Tibial nerve (tissue), 4 donors: ENCODE measurements around the gene BBS10. TPM values are rescaled to one million over a fixed set of nuclear protein-coding genes. Genes with fewer than 3 reads are reported as not detected.
"Not testable (repeated sequence)": the region's sequence is repeated elsewhere in the genome, so short reads cannot be mapped to it uniquely, and the experiment has no call there.

Source experiments
- DNase-seq, 2 donors: peaks; one replicate each; pipeline ENCODE4 v3.0.0-alpha.2; 2019; ENCODE audit warnings: low spot score in 2 of 2
- H3K27ac ChIP-seq, 4 donors: fragments of 200-600 bp; sonication (generic) in 3 of 4; one replicate each; pipeline ENCODE4 v1.5.1; 2017 to 2019; ENCODE audit warnings: mild to moderate bottlenecking in 1 of 4
- H3K27me3 ChIP-seq, 2 donors: fragments of 200-600 bp; sonication (generic) in 1 of 2; one replicate each; pipeline versions ENCODE4 v1.5.1 to v1.6.0; 2017 to 2019
- H3K36me3 ChIP-seq, 3 donors: fragments of 200-600 bp; sonication (generic); one replicate each; pipeline ENCODE4 v1.5.1; 2018 to 2019
- H3K4me1 ChIP-seq, 4 donors: fragments of 200-600 bp; sonication (generic) in 3 of 4; one replicate each; pipeline ENCODE4 v1.5.1; 2017 to 2019
- H3K4me3 ChIP-seq, 4 donors: fragments of 200-600 bp; sonication (generic) in 3 of 4; one replicate each; pipeline ENCODE4 v1.5.1; 2017 to 2019; ENCODE audit warnings: mild to moderate bottlenecking in 1 of 4, moderate library complexity in 1 of 4
- H3K9me3 ChIP-seq, 4 donors: fragments of 200-600 bp; sonication (generic) in 3 of 4; one replicate each; pipeline ENCODE4 v1.5.1; 2017 to 2019
- CTCF ChIP-seq, 5 experiments: fragments of 200-600 bp in 3 of 5; fragments of 450-650 bp in 2 of 5; sonication (generic) in 3 of 5; IDR thresholded peaks; one replicate each; pipeline ENCODE4 v1.5.1; 2016 to 2019; ENCODE audit warnings: antibody characterized with exemption in 5 of 5, mild to moderate bottlenecking in 3 of 5, moderate library complexity in 2 of 5
- EP300 ChIP-seq, 2 donors: sonication (generic); formaldehyde crosslinking; IDR thresholded peaks; one replicate each; pipeline ENCODE4 v1.6.1; 2017; ENCODE audit warnings: antibody characterized with exemption in 2 of 2, mild to moderate bottlenecking in 1 of 2
- POLR2A ChIP-seq, 2 donors: fragments of 450-650 bp; IDR thresholded peaks; one replicate each; pipeline ENCODE4 v1.6.1; 2017; ENCODE audit warnings: antibody characterized with exemption in 2 of 2, mild to moderate bottlenecking in 2 of 2, moderate library complexity in 2 of 2
- WGBS, 2 donors: methylation state at CpG; one replicate each; pipeline ENCODE4 v1.1.5; 2018; 5-methylcytosine and 5-hydroxymethylcytosine counted together
- total RNA-seq, 4 donors: library from RNA; depleted of rRNA; stranded (reverse); fragments of >200 nt; gene quantifications; one replicate each; pipeline ENCODE4 v1.1.0, GENCODE V29; 2016

Gene BBS10
- total RNA-seq, 4 donors from 2014 or later = 10.8 to 22.0 (median 17.6) TPM

GRCh38 chr12:76329159-76329558, 19.1 kb downstream of the BBS10 start:
- 86 to 87% methylated on average over 2 of the region's 2 CpGs for WGBS, 2 donors
- Histone ChIP-seq H3K36me3 (no peaks in the 10 kb centered on the region), H3K9me3 (peaks cover 0 to 9% (median 0%) of the 10 kb centered on the region in 4 donors), H3K4me3 (no peak overlapping the region), H3K27ac (no peak overlapping the region), H3K27me3 (no peaks in the 10 kb centered on the region), H3K4me1 (no peaks in the 10 kb centered on the region)
- no peak for TF ChIP-seq EP300 (IDR thresholded peaks at IDR 0.05)
- no peak for TF ChIP-seq CTCF (IDR thresholded peaks at IDR 0.05)
- TF ChIP-seq POLR2A (IDR thresholded peaks at IDR 0.05) = no peak
- no peak for DNase-seq

GRCh38 chr12:76319595-76320319, 28.5 kb downstream of the BBS10 start:
- H3K27ac ChIP-seq, H3K9me3 ChIP-seq, DNase-seq, H3K27me3 ChIP-seq, H3K4me3 ChIP-seq, H3K36me3 ChIP-seq, H3K4me1 ChIP-seq: not testable (repeated sequence)
- 72 to 81% methylated on average over 28 to 31 of the region's 32 CpGs for WGBS, 2 donors

GRCh38 chr12:76318773-76319594, 29.2 kb downstream of the BBS10 start:
- WGBS, 2 donors = 70 to 89% methylated on average over 1 of the region's 1 CpG
- Histone ChIP-seq H3K4me1 (no peaks in the 10 kb centered on the region), H3K27ac (no peak overlapping the region), H3K9me3 (no peaks in the 10 kb centered on the region), H3K36me3 (no peaks in the 10 kb centered on the region), H3K27me3 (peaks cover 0 to 3% of the 10 kb centered on the region in 2 donors), H3K4me3 (no peak overlapping the region)
- TF ChIP-seq POLR2A (IDR thresholded peaks at IDR 0.05) (no peak), EP300 (IDR thresholded peaks at IDR 0.05) (no peak), CTCF (IDR thresholded peaks at IDR 0.05) (no peak)
- no peak for DNase-seq

GRCh38 chr12:76317976-76318375, 30.2 kb downstream of the BBS10 start:
- Histone ChIP-seq H3K27me3 (peaks cover 0 to 4% of the 10 kb centered on the region in 2 donors), H3K27ac (no peak overlapping the region), H3K4me3 (no peak overlapping the region), H3K36me3 (no peaks in the 10 kb centered on the region), H3K9me3 (no peaks in the 10 kb centered on the region), H3K4me1 (no peaks in the 10 kb centered on the region)
- WGBS, 2 donors = 95 to 100% methylated on average over 1 of the region's 1 CpG
- no peak for TF ChIP-seq POLR2A (IDR thresholded peaks at IDR 0.05)
- TF ChIP-seq CTCF (IDR thresholded peaks at IDR 0.05) = no peak
- TF ChIP-seq EP300 (IDR thresholded peaks at IDR 0.05) = no peak
- DNase-seq = no peak

- peaks cover 0 to 4% of the 10 kb centered on the region in 2 donors for H3K27me3 ChIP-seq
- no peak for TF ChIP-seq POLR2A (IDR thresholded peaks at IDR 0.05)
- no peak for TF ChIP-seq EP300 (IDR thresholded peaks at IDR 0.05)
- no peak for TF ChIP-seq CTCF (IDR thresholded peaks at IDR 0.05)
- 79 to 86% methylated on average over 7 of the region's 7 CpGs for WGBS, 2 donors
- no peaks in the 10 kb centered on the region for H3K9me3 ChIP-seq
- no peak for DNase-seq
- no peaks in the 10 kb centered on the region for H3K36me3 ChIP-seq
- no peaks in the 10 kb centered on the region for H3K4me1 ChIP-seq
- no peak overlapping the region for H3K4me3 ChIP-seq
- H3K27ac ChIP-seq = no peak overlapping the region
Observed at GRCh38 chr12:76316468-76316867, 31.7 kb downstream of the BBS10 start.
